Vagina (tissue), 2 donors: Measurements from ENCODE around the gene HEMK1.

Source experiments
- CTCF ChIP-seq, 3 experiments: fragments of 450-650 bp in 2 of 3; fragments of 200-600 bp in 1 of 3; sonication (generic) in 1 of 3; IDR thresholded peaks; one replicate each; pipeline ENCODE4 v1.5.1; 2017 to 2019; ENCODE audit warnings: antibody characterized with exemption in 3 of 3, mild to moderate bottlenecking in 2 of 3, moderate library complexity in 2 of 3
- POLR2AphosphoS5 ChIP-seq, 2 donors: sonication (generic); formaldehyde crosslinking; IDR thresholded peaks; one replicate each; pipeline ENCODE4 v1.9.0; 2017; ENCODE audit warnings: antibody characterized with exemption in 2 of 2, mild to moderate bottlenecking in 2 of 2, low read depth in 1 of 2; ENCODE audit not compliant: insufficient read depth in 1 of 2

- TF ChIP-seq POLR2AphosphoS5 (IDR thresholded peaks at IDR 0.05; ENCODE audit: insufficient read depth in 1 of 2, low read depth in 1 of 2) = no peak
- TF ChIP-seq CTCF (IDR thresholded peaks at IDR 0.05) = no peak
These were observed 69.8 kb downstream of the HEMK1 start for GRCh38 chr3:50639055-50639494.
